GM18505 (cell line): Measurements from ENCODE around the gene SERINC2.
"Not testable (repeated sequence)": the region's sequence is repeated elsewhere in the genome, so short reads cannot be mapped to it uniquely, and the experiment has no call there.

Source experiments
- ATAC-seq: cut with Tn5 transposase; IDR thresholded peaks from one replicate; pipeline ENCODE4 v1.9.1; 2021; ENCODE audit not compliant: unreplicated experiment
- POLR2A ChIP-seq: IDR thresholded peaks from 4 replicates; pipeline ENCODE4 v1.6.1; 2011; ENCODE audit warnings: borderline replicate concordance; ENCODE audit not compliant: insufficient read depth, insufficient read length; ENCODE audit errors: extremely low read depth

The SERINC2 gene

GRCh38 chr1:31429583-31429982, 16.6 kb downstream of the SERINC2 start:
- TF ChIP-seq POLR2A: no peak
- ATAC-seq: no peak

GRCh38 chr1:31431351-31432257, 18.6 kb downstream of the SERINC2 start:
- not testable (repeated sequence) for ATAC-seq

- no peak for TF ChIP-seq POLR2A
- ATAC-seq: no peak
Observed at GRCh38 chr1:31432592-31433395, 19.8 kb downstream of the SERINC2 start.

GRCh38 chr1:31433396-31433930, 20.4 kb downstream of the SERINC2 start:
- no peak for ATAC-seq
- no peak for TF ChIP-seq POLR2A

GRCh38 chr1:31434101-31434871, 21.3 kb downstream of the SERINC2 start:
- ATAC-seq: no peak
- no peak for TF ChIP-seq POLR2A

GRCh38 chr1:31434979-31435378, 22.0 kb downstream of the SERINC2 start:
- TF ChIP-seq POLR2A: no peak

GRCh38 chr1:31435471-31436409, 22.7 kb downstream of the SERINC2 start:
- no peak for TF ChIP-seq POLR2A
- ATAC-seq: no peak

More at GRCh38 chr1:31434979-31435378, 22.0 kb downstream of the SERINC2 start:
- no peak for ATAC-seq

GRCh38 chr1:31436596-31437432, 23.8 kb downstream of the SERINC2 start:
- no peak for ATAC-seq
- TF ChIP-seq POLR2A: no peak

GRCh38 chr1:31437433-31438037, 24.5 kb downstream of the SERINC2 start:
- no peak for TF ChIP-seq POLR2A
- no peak for ATAC-seq

GRCh38 chr1:31439276-31439675, 26.3 kb downstream of the SERINC2 start:
- no peak for ATAC-seq
- TF ChIP-seq POLR2A: no peak

- TF ChIP-seq POLR2A: no peak
- ATAC-seq: no peak
Observed at GRCh38 chr1:31441073-31441472, 28.1 kb downstream of the SERINC2 start.
